ENCODE measurements around the gene PHKB. TPM values are rescaled to one million over a fixed set of nuclear protein-coding genes. Genes with fewer than 3 reads are reported as not detected.

Gene PHKB
- total RNA-seq, 1 experiment from 2014 or later, result 81.3 TPM

GRCh38 chr16:47504599-47504998 lies 43.5 kb downstream of the PHKB start:
- CTCF ChIA-PET, result interaction anchor here (0.6 kb wide), 1 partner anchor 549 kb away, joined by 5 read pairs; no protein-coding TSS in a partner anchor
- POLR2A ChIA-PET (ENCODE audit: unreplicated experiment), result no interaction called here
- H3K4me3 ChIP-seq, result no peak overlapping the region

GRCh38 chr16:47506800-47507199 lies 45.7 kb downstream of the PHKB start:
- no peak overlapping the region for H3K27ac ChIP-seq
- H3K4me2 ChIP-seq, result no peak overlapping the region
- intact Hi-C loops (cut with micrococcal nuclease; ENCODE audit: unreplicated experiment), result no loop called here
- CTCF ChIA-PET, result interaction anchor here (0.7 kb wide), 1 partner anchor 660 kb away, joined by 3 read pairs; no protein-coding TSS in a partner anchor
- DNase-seq, result no peak
- H3K27me3 ChIP-seq (ENCODE audit: insufficient read depth, low read depth), result no peaks in the 10 kb centered on the region
- no peaks in the 10 kb centered on the region for H3F3A ChIP-seq (ENCODE audit: insufficient read depth, low read depth)
- TF ChIP-seq, protein P1, sequence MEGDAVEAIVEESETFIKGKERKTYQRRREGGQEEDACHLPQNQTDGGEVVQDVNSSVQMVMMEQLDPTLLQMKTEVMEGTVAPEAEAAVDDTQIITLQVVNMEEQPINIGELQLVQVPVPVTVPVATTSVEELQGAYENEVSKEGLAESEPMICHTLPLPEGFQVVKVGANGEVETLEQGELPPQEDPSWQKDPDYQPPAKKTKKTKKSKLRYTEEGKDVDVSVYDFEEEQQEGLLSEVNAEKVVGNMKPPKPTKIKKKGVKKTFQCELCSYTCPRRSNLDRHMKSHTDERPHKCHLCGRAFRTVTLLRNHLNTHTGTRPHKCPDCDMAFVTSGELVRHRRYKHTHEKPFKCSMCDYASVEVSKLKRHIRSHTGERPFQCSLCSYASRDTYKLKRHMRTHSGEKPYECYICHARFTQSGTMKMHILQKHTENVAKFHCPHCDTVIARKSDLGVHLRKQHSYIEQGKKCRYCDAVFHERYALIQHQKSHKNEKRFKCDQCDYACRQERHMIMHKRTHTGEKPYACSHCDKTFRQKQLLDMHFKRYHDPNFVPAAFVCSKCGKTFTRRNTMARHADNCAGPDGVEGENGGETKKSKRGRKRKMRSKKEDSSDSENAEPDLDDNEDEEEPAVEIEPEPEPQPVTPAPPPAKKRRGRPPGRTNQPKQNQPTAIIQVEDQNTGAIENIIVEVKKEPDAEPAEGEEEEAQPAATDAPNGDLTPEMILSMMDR (conservative IDR thresholded peaks at IDR 0.05), result no peak
- TF ChIP-seq EZH2 (IDR thresholded peaks at IDR 0.05; ENCODE audit: low read depth), result no peak
- no peaks in the 10 kb centered on the region for H3K79me2 ChIP-seq (ENCODE audit: low read depth)
- no TSS peak for BruUV-seq (replicated peaks)
- H3K9me3 ChIP-seq (ENCODE audit: insufficient read depth, low read depth), result no peaks in the 10 kb centered on the region
- H3K4me1 ChIP-seq (replicated peaks; ENCODE audit: insufficient read depth), result no peaks in the 10 kb centered on the region
- no peak overlapping the region for H2AFZ ChIP-seq
- no peak overlapping the region for H3K4me3 ChIP-seq
- peaks cover 5% of the 10 kb centered on the region; the same call in 1 of the 2 replicates for H3K36me3 ChIP-seq (ENCODE audit: low read depth)
- no peaks in the 10 kb centered on the region for H4K20me1 ChIP-seq (ENCODE audit: insufficient read depth)
- no peaks in the 10 kb centered on the region for H3K9me2 ChIP-seq (ENCODE audit: insufficient read depth)
- POLR2A ChIA-PET (ENCODE audit: unreplicated experiment), result interaction anchor here (0.6 kb wide), 1 partner anchor 177 kb away, joined by 3 read pairs; no protein-coding TSS in a partner anchor

More at GRCh38 chr16:47504599-47504998, 43.5 kb downstream of the PHKB start:
- Histone ChIP-seq H3K36me3 (ENCODE audit: low read depth) (peaks cover 11% of the 10 kb centered on the region; the same call in 1 of the 2 replicates), H3K27me3 (ENCODE audit: insufficient read depth, low read depth) (no peaks in the 10 kb centered on the region), H3F3A (ENCODE audit: insufficient read depth, low read depth) (no peaks in the 10 kb centered on the region), H3K79me2 (ENCODE audit: low read depth) (no peaks in the 10 kb centered on the region), H3K9me2 (ENCODE audit: insufficient read depth) (no peaks in the 10 kb centered on the region), H3K4me1 (replicated peaks; ENCODE audit: insufficient read depth) (no peaks in the 10 kb centered on the region), H3K27ac (no peak overlapping the region), H2AFZ (no peak overlapping the region), H4K20me1 (ENCODE audit: insufficient read depth) (no peaks in the 10 kb centered on the region), H3K4me2 (no peak overlapping the region), H3K9me3 (ENCODE audit: insufficient read depth, low read depth) (no peaks in the 10 kb centered on the region)
- no TSS peak for BruUV-seq (replicated peaks)
- no peak for DNase-seq
- intact Hi-C loops (cut with micrococcal nuclease; ENCODE audit: unreplicated experiment), result no loop called here
- TF ChIP-seq, protein P1 (conservative IDR thresholded peaks at IDR 0.05), result no peak
- no peak for TF ChIP-seq EZH2 (IDR thresholded peaks at IDR 0.05; ENCODE audit: low read depth)

GRCh38 chr16:47507701-47508100 lies 46.6 kb downstream of the PHKB start:
- Histone ChIP-seq H4K20me1 (ENCODE audit: insufficient read depth) (no peaks in the 10 kb centered on the region), H3K36me3 (ENCODE audit: low read depth) (peaks cover 5% of the 10 kb centered on the region; the same call in 1 of the 2 replicates), H3K9me3 (ENCODE audit: insufficient read depth, low read depth) (no peaks in the 10 kb centered on the region), H3K79me2 (ENCODE audit: low read depth) (no peaks in the 10 kb centered on the region), H3K4me1 (replicated peaks; ENCODE audit: insufficient read depth) (no peaks in the 10 kb centered on the region), H3K27me3 (ENCODE audit: insufficient read depth, low read depth) (no peaks in the 10 kb centered on the region), H2AFZ (no peak overlapping the region), H3K4me2 (no peak overlapping the region), H3K27ac (no peak overlapping the region), H3K9me2 (ENCODE audit: insufficient read depth) (no peaks in the 10 kb centered on the region), H3F3A (ENCODE audit: insufficient read depth, low read depth) (no peaks in the 10 kb centered on the region), H3K4me3 (no peak overlapping the region)
- TF ChIP-seq EZH2 (IDR thresholded peaks at IDR 0.05; ENCODE audit: low read depth), result no peak
- TF ChIP-seq, protein P1 (conservative IDR thresholded peaks at IDR 0.05), result no peak
- POLR2A ChIA-PET (ENCODE audit: unreplicated experiment), result no interaction called here
- CTCF ChIA-PET, result no interaction called here
- no peak for DNase-seq
- BruUV-seq (replicated peaks), result no TSS peak
- intact Hi-C loops (cut with micrococcal nuclease; ENCODE audit: unreplicated experiment), result no loop called here

All from PC-9 (cell line).